GM21423 (cell line): Measurements from ENCODE around the gene LUC7L3.

Experiments used
- ATAC-seq: cut with Tn5 transposase; IDR thresholded peaks from one replicate; pipeline ENCODE4 v1.9.1; 2021; ENCODE audit warnings: mild to moderate bottlenecking, moderate library complexity; ENCODE audit not compliant: unreplicated experiment

LUC7L3 gene

DNA sequence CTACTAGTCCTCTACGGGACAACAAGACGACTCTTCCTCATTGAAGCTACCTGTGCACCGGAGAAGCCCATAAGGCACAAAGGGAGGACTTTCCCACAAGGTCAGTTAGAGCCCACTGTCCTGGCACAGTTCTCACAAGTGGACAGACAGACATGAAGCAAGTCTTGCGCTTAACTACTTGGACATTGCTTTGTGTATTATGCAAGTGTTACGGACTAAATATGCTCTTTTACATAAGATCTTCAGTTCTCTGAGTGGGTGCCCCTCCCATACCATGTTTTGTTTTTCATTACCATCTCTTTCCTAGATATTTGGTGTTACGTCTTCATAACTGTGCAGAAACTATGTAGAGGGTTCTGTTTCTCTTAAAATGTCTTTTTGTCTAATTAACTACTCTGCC is 29.8 kb downstream of the LUC7L3 start:
- ATAC-seq, result no peak

DNA sequence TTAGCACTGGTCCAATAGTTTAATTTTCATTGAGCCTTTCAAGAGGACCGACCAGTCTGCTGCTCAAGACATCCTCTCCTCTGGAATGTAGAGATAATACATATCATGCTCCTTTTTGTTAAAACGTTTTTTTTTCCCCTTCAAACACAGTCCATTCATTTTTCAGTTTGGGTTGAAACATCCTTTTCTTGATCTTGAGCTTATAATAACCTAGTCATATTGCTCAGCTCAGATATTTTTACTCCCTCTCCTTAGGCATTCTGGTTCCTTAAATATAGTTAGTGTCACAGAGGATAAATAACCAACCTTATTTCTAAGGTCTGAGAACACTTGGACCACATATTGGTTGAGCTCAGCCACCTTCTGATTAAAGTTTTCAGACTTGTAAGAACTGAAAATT is 35.1 kb downstream of the LUC7L3 start:
- ATAC-seq, result no peak

DNA sequence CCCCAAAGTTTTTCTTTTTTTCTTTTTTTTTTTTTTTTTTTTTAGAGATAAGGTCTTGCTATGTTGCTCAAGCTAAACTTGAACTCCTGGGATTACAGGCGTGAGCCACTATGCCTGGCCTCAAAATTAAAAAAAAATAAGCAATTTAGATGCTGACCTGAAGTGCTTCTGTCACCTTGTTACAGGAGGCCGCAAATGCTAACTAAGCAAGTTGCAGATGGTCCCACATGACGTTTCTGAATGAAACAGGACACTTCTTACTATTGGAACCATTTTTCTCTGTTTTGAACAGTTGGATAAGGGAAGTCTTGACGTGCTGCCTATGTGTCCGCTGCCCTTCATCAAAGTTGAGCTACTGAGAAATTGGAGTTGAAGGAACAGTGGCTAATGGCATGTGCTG is 39.1 kb downstream of the LUC7L3 start:
- no peak for ATAC-seq

DNA sequence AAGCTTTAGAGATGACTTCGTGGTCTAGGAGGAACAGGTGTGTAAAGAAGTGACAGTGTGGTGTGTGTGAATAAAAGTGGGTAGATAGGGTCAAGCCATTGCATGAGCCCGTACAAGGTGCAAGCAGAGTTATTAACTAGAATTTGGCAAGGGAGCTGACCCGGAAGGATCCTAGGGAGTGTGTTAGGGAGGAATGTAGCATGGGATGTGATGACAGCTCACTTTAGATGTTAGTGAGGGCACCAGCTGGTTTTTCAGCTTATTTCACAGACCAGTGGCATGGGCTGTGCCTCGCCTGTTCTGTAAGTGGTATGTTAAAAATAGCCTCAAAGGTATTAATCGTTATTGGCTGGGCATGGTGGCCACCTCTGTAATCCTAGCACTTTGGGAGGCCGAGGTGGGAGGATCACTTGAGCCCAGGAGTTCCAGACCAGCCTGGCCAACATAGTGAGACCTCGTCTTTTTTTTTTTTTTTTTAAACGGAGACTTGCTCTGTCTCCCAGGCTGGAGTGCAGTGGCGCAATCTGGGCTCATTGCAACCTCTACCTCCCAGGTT is 39.7 kb downstream of the LUC7L3 start:
- ATAC-seq, result no peak

DNA sequence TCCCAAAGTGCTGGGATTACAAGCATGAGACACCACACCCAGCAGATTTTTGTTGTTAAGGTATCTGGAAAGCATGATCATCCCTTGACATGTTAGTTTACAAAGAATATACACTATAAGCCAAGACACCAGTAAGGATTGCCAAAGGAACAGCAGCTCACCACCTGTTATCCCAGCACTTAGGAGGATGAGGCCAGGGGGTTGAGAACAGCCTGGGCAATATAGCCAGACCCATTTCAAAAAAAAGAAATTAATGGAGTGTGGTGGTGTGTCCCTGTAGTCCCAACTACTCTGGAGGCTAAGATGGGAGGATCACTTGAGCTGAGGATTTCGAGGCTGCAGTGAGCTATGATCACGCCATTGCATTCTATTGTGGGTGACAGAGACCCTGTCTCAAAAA is 42.8 kb downstream of the LUC7L3 start:
- ATAC-seq, result no peak

DNA sequence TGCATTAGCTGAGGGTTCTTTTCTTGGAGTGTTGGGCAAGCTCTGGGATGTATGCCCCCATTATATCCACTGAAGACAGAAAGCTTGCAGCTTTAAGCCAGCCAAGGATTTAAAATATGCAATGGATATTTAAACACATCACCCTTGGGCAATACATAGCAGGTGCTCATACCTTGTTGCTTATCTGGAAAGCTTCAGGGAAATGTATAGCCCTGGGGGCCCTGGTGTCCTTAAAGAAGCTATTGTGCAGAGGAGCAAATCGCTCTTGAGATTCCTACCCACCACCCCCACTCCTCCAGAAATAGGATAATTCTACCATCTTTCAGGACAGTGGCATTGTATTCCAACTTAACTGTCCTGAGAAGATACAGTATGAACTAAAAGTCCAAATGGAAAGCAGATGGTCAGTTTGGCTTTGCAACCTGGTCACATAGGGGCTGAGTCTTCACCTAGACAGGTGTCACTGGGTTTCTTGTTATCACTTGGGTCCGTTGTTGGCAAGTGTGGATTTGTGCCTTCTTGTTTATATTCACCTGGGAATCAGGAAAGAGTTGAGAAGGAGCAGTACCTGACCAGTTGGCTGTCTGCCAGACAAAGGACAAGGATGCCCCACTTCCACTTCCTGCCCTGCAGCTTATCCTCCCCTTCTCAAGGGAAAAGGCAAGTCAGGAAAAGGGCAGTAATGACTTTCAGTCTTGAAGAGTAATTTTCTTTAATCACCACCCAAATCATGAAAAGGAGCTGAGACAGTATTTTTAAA is 44.5 kb downstream of the LUC7L3 start:
- ATAC-seq, result no peak

DNA sequence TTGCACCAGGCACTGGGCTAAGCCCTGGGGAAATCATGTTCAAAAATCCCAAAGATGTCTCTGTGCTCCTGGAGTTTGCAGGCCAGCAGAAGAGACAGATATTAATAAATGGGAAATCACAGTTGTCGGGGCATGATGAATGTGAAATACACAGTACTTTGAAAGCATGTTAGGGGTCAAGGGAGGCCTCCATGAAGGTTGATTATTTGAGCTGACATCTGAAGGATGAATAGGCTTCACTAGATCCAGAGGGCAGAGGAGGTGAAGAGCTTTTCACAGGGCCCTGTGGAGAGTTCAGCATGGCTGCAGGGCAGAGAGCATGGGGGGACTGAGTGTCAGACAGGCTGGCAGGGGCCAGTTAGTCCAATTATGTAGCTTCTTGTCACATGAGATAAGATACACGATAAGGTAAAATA is 45.3 kb downstream of the LUC7L3 start:
- ATAC-seq, result no peak

DNA sequence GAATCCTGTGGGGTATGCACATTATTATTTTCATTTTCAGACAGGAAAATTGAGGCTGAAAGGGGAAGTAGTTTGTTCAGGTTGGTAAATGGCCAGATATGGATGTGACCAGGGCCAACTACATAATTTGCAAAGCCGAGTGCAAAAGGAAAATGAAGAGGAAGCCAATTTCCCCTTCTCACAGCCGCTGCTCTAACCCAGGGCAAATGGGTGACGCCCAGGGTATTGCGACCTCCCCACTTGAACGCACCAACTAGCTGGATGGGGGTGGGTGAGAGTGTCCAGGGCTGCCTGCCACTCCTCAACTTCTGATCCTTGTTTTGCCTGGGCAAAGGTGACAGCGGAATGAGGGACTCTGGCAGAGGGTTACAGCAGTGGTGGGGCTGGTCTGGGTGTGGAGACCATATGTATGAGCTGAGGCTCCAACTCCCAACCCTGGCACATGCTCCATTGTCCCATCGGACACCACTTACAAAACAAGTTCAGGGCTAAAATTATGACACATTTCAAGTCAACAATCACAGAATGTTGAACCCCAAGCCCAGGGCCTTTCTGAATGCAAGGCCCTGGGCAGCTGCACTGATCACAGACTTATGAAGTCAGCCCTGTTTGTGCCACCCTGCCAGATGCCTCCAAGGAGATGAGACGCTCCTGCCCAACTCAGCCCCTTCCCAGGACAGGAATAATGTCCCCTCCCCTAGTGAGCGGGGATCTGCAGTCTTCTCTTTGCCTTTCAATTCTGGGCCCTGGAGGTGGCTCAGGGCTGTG is 46.2 kb downstream of the LUC7L3 start:
- ATAC-seq, result peak; percentile 54

DNA sequence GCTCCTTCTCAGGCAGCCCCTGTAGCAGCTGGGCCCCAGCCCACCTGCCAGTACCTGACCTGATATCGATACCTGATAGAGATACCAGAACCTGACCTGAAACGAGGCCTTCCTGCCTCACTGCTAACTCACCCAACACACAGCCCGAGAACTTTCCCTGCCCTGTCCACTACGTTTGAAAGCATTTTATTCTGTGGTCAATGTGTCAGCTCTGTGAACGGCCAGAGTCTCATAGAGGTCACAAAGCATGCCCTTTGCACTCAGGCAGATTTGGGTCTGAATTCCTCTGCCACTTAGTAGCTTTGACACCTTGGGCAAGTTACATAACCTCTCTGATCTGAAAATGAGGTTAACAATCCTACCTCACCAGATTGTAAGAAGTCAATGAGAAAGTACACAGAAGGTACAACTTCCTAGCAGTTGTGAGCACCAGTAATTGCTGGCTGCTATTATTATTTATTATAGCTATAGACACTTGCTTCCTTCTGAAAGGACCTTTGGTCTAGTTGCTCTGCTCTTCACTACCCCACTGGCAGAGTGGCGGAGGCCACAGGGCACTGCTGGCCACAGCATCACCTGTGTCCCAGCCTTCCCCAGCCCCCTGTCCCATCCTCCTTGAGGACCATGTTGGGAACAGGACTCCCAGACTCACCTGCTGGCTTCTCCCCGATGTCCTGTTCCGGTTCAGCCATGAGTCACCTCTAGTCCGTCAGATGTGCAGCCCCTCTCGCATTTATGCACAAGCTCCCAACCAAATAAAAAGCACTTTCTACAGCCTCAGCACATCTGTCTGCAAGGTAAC is 47.0 kb downstream of the LUC7L3 start:
- no peak for ATAC-seq

DNA sequence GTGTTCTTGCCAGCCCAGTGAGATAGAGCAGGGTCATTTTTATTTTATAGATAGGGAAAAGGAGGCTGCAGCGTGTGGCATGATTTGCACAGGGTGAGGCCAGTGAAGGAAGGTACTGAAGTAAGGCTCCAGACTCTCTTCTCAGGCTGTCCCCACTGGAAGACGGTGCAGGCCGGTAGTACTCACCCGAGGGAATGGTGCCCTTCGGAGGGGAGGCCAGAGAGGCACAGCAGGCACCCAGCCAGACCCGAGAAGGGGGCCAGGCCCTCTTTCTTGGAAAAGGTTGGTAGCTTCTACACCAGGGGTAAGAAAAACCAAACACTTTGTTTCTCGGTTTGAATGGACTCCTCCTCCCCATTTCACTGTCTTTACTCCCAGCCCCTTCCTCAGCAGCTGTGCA is 47.6 kb downstream of the LUC7L3 start:
- no peak for ATAC-seq

DNA sequence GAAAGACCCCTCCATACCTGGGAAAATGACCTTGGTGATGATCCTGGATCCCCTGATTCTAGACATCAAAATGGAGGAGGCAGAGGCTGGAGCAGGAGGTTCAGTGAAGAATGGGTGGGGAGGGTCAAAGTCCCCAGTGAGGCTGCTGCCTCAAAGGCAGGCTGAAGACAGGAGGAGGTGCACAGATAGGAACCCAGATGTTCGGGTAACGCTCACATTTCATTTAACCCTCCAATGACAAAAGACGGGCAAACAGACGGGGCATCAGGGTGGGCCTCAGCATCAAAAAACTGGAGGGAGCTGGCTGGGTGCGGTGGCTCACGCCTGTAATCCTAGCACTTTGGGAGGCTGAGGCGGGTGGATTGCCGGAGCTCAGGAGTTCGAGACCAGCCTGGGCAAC is 48.0 kb downstream of the LUC7L3 start, which contains the start of gene ANKRD40CL:
Gene ANKRD40CL, minus strand, starts transcription at position 73 of the 400 bp plus-strand sequence. CDS start 605 bp downstream, outside the sequence.
- ATAC-seq, result no peak

DNA sequence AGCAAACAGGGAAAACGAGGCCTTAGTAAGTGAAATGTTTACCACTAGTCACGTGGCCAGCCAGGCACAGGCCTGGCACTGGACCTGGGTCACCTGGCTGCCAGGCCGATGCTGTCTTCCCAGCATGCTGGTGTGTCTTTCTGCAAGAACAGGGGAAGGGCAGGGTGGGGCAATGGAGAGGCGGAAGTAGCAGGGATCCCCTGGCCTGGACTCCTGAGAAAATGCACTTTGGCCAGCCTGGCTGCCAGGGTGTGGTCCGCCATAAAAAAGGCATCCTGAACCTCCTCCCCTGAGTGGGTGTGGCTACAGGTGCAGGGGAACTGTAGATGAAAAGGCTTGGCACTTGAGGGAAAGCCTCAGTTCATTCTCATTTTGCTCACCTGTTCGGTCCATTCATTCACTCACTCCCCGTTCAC is 49.0 kb downstream of the LUC7L3 start:
- no peak for ATAC-seq

DNA sequence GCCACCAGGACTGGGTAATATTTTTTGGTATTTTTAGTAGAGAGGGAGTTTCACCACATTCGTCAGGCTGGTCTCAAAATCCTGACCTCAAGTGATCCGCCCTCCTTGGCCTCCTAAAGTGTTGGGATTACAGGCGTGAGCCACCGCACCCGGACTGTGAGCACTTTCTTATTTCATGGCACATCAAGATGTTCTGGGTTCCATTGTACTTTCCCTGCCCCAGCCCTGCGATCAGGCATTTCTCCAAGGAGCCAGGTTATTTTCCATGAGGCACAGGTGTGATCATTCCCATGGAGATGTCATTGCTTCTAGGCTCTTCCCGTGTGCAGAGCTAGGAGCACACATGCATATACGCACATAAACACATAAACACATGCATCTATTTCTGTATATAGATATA is 50.5 kb downstream of the LUC7L3 start:
- no peak for ATAC-seq

DNA sequence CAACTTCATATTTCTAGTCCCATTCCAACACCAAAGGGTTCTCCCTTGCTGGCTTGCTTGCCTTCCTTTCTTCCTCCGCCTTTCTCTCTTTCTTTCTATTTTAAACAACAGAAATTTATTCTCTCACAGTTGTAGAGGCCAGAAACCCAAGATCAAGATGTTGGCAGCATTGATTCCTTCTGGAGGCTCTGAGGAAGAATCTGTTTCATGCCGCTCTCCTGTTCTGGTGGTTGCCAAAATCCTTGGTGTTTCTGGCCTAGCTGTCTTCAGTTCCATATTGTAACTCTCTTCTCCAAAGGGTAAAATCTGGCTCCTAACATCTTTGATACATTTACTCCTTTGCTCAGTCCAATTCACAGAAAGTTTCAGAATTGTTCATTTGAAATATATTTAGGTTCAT is 50.9 kb downstream of the LUC7L3 start:
- no peak for ATAC-seq

DNA sequence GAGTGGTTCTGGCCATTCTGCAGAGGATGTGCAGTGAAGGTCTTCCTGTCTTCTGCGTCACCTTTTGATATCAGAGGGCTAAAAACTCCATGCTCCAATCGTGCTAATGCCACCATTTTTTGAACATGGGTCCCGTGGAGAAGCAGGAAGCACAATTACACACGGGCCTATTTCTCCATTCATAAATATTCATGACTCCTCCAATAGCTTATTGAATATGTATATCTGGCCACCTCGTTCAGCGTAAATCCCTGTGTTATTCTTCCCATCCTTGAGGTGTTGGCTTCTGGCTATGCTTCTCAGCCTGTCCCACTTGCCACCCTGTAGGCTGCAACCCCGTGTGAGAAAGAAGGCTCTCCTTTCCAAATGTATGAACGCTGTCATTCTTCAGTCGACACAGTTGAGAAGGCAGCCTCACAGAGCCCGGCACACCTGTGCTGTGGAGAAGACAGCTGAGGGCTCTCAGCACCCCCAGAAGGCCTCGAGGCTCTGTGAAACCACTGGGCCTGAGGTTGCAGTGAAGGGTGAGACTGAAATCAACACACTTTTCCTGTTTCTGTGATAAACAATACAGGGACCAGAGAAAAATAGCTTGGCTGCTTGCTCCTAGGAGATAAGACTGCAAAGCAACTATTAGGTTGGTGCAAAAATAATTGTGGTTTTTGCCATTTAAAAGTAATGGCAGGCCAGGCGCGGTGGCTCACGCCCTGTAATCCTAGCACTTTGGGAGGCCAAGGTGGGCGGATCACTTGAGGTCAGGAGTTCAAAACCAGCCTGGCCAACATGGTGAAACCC is 52.8 kb downstream of the LUC7L3 start:
- ATAC-seq, result peak; percentile 81

DNA sequence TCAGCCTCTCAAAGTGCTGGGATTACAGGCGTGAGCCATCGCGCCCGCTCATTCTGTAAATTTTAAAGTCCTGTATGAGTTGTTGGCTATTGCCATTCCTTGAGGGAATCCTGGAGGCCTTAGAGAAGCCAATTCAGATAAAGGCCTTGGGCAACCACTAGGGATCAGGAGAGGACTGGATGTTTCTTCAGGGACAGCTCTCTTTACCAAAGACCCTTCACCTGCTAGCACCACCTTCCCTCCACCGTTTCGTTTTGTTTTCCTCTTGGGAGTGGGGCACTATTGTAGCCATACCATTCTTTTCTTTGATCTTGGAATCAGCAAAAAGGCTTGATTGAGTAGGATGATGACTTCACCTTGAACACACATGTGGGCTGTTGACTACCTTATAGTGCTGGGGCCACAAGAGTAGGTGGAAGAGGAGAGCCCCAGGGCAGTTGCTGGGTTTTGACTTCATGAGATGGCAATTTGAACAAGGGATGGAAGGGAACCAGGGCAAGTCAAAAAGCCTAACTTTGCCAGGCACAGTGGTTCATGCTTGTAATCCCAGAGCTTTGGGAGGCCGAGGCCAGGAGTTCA is 54.9 kb downstream of the LUC7L3 start:
- ATAC-seq, result no peak

DNA sequence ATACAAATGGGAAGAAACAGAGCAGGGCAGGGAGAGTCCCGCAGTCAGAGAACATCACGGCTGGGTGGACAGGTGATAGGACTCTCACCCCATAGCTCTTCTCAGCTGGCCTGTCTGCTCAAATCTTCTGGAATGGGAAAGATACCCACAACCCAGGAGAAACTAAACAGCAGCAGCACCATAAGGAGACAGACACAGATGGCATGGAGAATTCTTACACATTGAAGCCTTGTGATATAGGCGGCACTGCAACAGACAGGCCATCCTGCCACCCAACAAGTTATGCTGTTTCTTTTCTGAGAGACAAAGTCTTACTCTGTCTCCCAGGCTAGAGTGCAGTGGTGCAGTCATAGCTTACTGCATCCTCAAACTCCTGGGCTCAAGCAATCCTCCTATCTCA is 56.5 kb downstream of the LUC7L3 start:
- ATAC-seq, result no peak

DNA sequence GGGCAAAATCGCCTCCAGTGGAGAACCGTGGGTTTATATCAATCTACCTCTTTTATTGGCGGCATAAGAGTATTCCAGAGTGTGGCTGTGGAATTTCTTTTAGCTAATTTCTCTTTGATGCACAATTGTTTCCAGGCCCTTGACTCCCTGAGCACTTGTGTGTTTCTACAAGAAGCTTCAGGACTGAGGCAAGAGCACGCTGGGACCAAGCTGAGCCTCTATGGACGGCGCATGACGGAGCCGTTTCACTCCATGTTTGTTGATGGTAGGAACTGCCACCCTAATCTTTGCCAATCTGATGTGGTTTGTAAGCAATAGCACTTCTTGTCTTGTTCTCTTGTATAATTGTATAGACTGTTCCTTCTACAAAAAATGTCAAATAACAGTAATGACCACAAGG is 59.1 kb downstream of the LUC7L3 start:
- no peak for ATAC-seq

DNA sequence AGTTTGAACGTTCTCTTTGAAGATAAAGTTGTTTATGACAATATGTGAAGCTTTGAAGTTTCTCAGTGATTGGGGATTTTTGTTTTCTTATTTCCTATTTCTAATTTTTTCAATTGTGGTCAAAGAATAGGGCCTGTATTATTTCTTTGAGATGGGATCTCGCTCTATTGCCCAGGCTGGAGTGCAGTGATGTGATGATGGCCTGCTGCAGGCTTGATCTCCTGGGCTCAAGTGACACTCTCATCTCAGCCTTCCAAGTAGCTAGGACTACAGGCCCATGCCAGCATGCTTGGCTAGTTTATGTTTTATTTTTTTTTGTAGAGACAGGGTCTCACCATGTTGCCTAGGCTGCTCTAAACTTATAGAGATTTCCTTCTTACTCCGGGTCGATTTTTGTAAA is 59.6 kb downstream of the LUC7L3 start:
- no peak for ATAC-seq

DNA sequence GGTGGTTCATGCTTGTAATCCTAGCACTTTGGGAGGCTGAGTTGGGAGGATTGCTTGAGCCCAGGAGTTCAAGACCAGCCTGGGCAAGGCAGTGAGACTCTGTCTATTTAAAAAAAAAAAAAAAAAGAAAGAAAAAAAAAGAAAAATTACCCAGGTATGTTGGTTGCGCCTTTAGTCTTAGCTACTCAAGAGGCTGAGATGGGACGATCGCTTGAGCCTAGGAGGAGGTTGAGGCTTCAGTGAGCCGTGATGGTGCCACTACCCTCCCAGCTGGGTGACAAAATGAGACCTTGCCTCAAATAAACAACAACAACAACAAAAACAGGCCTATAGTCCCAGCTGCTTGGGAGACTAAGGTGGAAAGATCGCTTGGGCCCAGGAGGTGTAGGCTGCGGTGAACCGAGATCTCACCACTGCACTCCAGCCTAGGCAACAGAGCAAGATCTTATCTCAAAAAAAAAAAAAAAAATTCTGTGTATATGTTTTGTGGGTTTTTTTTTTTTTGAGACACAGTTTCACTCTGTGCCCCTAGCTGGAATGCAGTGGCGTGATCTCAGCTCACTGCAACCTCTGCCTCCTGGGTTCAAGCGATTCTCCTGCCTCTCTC is 60.4 kb downstream of the LUC7L3 start:
- ATAC-seq, result no peak
